ENCODE results near the gene PHKB.
A peak's percentile ranks its signal among the peaks of the same experiment; 100 is the strongest.
"Not testable (repeated sequence)": the region's sequence is repeated elsewhere in the genome, so short reads cannot be mapped to it uniquely, and the experiment has no call there.

The PHKB gene

DNA sequence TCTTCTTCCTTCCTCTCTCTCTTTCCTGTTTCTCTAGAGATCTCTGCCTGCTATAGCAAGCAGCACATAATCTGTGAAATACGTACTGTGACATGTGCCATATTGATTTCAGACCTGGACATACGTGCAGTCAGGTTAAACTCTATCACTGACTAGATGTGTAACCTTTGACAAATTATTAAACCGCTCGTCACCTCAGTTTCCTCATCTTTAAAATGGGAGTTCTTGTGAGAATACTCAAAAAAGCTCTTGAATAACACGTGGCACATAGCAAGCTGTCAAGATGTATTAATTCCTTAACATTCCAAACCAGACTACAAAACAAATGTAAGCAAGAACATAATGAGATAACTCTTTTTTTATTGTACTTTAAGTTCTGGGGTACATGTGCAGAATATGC, 170.0 kb downstream of the PHKB start:
- DNase-seq = no peak

DNA sequence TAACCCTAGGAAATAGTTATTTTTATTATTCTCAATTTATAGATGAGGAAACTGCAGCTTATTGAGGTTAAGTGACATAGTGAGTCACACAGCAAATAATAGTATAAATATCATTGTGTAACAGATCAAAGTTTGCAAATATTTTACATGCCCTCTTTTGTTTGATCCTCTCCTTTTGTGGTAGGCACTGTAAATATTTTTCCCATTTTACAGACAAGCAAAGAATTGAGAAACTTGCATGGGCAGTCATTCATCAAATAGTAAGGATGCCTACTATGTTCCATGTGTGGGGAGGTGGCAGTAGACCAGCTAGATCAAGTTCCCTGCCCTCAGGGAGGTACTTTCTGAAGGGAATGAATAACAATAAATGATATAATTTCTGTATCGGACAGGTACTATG, 173.0 kb downstream of the PHKB start:
- no peak for DNase-seq

DNA sequence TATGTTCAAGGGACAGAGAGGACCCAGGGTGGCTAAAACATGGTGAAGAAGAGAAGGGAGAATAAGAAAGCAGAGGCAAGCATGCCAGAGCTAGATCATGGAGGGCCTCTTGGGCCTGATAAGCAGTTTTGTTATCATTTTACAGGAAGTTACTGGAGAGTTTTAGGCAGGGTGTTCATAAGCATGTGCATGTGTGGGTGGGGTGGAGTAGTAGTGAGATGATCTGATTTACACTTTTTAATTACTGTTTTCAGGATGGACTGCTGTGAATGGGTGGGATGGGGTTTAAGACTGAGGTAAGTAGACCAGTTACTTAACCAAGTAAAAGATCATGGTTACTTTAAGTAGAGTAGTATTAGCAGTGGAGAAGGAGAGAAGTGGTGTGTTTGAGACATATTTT, 173.6 kb downstream of the PHKB start:
- peak; percentile 20 for DNase-seq

DNA sequence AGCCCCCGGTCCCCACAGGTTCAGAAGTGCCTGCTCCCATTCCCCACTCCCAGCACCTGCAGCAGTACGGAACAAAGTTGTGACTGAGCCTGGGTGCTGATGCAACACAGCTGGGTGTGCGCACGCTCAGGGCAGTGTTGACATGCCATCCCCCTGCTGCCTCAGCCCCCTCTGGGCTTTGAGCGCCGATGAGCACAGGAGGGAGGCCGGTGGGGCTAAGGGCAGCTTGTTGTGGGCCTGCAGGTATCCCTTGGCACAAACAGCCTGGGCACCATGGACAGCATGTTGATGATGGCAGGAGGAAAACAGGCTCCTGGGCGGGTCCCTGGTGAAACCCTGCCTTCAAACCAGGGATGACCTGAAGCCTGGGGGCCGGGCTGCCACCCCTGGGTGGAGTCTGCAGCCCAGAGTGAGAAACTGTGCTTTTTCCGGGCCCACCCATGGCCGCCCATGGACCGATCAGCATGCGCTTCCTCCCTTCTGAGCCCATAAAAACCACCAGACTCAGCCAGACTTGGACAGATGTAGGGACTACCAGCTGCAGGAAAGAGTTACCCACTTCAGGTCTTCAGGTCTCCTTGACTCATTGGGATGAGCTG, 175.5 kb downstream of the PHKB start:
- DNase-seq = no peak

DNA sequence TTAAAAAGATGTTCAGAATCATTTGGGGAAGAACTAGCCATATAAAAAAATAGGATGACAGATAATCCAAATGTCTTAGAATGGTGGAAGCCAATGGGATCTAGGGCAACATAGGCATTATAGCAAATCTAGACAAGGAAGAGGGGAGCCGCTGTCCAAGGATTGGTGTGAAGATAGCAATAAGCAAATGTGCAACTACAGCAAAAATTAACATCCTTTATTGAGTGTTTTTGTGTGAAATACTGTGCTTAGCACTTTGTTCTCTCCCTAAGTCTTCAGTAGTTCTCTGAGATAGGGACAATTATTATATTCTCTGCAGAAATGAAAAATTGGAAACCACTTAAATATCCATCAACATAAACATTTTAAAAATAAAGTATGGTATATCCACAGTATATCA, 177.0 kb downstream of the PHKB start:
- DNase-seq = no peak

DNA sequence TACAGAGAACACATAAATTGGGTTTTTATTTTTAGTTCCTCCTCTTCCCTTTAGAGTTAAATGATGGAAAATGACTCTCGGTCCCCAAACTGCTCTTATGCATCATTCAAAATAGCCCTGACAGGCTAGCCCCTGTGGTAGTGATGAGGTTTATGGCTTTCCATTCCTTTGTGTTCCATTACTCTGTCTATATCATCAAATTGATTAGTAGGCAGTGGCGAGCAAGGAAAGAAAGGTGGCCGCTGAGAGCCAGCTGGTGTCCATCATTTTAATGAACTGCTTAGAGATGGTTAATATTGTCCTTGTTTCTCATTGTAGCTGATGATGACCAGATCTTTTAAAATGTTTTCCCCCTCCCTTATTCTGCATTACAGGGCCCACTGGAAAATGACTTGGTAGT, 179.5 kb downstream of the PHKB start:
- no peak for DNase-seq

DNA sequence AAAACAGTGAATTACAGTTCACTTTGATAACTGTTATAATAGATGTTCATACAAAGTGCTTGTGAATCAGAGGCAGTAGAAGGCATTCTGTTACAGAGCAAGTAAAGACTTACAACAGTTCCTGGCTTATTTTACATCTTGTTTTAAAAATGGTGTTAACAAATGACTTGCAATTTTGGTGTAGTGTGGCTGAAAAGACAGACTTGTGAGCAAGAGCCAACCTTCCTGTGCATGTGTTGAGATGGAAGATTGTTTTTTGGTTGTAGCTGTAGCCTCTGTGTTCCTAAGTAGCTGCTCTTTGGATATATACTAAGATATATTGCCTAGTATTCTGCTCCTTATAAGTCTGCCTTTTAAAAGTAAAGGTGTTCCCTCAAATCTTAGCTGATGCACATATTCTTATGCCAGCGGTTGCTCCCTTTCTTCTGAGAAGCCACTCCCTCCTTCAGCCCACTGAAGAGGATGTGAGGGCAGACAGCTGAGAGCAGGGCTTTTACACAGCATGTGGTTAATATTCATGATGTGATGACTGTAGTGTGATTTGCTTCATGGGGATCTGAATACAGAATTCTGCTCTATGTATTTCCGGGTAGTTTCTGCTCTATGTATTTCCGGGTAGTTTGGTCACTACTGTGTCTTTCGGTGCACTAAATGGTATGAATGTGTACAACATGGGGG, 182.3 kb downstream of the PHKB start:
- peak; percentile 63 for DNase-seq

DNA sequence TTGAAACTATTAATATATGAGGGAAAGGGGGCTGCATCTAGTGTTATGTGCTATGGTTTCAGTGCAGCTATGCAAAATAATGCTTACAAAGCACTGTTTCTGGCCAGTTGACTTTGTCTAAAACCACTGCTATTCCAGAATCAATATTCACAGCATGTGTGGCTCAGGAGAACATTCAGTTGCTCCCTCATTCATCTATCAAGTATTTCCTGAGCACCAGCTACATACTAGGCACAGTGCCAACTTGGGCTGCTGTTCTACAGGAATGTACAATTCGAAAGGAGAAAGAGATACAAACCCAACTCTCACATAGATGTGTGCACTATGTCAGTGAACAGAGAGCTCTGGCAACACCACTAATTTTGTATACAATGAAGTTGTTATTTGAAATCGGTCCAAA, 183.0 kb downstream of the PHKB start:
- peak; percentile 21 for DNase-seq

DNA sequence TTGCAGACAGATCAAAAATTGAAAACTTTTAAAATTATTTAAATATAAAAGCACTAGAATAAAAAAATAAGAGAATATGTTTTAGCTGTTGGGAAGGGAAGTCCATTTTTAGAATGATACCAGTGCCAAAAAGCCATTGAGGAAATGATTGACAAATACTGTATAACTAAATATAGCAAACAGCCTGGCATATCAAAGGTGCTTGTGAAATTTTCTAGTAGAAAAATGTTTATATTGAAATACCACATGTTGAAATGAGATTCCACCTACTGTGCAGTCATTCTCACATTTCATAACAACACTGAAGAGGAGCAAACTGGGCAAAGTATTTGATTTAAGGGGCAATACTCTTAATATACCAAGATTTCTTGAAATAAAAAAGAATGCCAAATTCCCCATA, 183.5 kb downstream of the PHKB start:
- DNase-seq = peak; percentile 35

DNA sequence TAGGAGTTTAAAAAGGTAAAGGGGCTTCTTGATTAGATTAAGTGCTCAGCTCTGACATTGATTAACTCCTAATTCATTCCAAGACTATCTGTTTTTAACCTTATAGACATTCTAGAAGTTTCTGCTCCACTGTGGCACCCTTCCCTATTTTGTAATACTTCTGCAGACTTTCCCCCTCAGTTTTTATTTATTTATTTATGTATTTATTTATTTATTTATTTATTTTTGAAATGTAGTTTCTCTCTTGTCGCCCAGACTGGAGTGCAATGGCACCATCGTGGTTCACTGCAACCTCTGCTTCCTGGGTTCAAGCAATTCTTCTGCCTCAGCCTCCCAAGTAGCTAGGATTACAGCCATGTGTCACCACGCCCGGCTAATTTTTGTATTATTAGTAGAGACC, 185.8 kb downstream of the PHKB start:
- no peak for DNase-seq

DNA sequence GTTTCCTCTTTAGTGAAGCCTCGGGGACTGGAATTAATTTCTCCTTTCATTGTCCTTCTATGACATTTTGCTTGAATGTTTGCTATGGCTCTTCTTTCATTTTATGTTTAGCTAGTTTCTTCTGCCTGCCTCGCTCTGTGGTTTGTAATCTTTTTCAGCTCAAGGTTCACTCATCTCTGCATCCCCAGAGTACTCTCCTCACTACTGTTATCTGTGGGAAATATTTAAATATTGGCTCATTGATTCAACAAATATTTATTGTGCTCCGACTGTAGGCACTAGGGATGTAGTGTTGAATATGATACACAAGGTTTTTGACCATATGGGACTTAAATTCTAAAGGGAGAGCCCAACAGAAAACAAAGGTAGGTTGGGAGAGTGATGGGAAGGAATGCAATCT, 195.9 kb downstream of the PHKB start:
- DNase-seq = no peak

DNA sequence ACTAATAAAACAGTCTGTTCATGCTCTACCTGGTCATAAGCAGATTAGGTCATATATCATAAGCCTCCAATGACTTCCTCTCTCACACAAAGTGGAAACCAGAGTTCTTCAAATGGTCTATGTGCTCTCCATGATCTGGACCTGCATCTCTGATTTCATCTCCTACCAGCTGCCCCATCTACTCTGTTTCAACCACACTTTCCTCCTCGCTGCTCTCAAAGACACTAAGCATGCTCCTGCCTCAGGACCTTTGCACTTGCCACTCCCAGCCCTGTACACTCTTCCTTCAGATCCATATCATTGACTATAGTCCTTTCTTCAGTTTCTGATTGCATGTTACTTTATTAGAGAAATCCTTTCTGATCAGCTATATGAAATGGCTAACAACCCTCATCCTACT, 196.8 kb downstream of the PHKB start:
- DNase-seq = no peak

DNA sequence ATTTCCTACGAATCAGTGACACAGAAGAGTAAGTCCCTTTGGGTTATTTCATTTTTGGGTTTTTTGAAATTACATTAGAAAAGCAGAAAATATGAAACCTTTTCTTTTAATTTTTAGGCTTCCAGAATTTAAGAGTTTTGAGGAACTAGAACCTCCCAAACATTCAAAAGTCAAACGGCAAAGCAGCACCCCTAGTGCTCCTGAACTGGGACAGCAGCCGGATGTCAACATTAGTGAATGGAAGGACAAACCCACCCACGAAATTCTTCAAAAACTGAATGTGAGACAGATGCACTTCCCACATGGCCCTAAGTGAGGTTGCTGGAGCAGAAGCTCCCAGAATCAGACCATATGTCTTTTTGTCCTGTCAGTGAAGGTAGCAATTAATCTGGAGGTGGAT, 199.4 kb downstream of the PHKB start:
- DNase-seq = peak; percentile 12

DNA sequence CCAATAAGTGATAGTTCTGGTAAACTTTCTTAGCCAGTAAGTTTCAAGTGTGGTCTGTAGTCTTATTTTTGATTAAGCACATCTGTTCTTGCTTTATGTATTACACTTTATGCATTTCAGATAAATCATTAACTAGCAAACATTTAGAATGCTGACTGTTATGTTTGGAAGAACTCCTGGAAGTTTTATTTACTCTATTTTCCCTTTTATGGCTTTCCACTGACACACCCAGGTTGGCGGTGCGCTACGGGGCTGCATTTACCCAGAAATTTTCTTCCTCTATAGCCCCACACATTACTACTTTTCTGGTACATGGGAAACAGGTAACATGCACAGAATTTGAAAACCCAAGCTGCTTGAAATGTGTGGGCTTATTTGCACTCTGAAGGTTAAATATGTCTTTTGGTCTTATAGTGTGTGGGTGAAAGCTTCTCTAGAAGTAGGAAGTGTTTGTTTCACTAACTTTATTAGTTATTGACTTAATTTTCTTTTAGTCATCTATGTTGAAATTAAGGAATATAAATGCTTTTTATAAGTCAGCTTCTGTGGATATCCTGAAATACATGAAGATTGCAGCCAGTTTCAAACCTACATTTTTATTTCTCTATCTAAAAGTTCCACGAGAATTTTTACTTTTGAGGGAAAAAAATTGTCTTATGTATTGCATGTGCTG, 203.7 kb downstream of the PHKB start:
- DNase-seq = no peak

DNA sequence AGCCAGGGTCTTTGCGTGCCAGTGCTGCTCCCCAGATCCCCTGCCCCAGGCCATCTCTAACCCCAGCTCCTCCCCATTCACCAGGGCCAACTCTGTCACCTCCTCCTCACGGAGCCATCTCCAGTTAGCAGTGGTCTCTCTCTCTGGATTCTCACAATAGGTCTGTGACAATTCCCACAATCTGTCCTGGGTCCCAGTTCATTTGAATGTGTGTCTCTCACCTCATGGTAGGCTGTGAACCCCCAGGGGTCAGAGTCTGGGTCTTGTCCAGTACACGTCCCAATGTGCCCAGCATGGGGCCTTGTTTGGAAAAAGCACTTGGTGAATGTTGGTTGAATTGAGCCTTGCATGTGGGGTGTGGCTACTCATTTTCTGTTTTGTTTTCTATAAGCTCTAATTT, 205.3 kb downstream of the PHKB start:
- DNase-seq = no peak

DNA sequence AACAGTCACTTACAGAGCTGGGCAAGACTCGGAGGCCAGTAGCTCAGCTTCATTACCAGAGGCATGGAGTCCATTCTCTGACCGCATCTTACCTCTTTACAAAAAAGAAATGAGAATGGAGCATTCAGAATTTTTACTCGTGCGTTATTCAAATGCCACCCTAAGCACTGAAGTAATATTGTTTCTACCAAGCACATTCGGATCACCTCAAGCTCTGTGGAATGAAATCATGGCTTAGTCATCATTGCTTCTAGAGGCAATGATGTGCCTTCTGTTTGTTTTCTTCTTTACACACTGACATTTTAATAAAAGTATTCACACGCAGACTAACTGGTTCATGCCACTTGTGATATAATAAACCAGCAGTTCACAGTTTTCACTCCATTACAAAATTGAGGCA, 206.8 kb downstream of the PHKB start:
- DNase-seq = no peak

DNA sequence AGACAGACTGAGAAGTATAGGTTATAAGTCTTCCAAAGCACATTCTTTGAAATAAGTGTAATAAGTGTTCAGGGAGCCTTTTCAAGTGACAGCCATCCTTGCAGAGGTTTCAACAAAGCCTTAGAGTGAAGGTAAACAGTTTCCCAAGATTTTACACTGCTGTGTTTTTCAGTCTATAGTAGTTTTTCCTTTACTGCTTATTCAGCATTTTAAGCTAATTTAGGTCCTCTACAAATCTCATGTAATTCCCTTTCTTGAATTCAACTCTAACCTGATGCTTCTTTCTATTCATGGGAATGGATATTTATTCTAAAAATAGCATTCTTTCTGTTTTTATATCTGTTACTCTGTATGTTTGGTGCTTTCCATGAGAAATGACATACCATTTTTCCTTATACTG, 211.3 kb downstream of the PHKB start:
- DNase-seq = no peak

DNA sequence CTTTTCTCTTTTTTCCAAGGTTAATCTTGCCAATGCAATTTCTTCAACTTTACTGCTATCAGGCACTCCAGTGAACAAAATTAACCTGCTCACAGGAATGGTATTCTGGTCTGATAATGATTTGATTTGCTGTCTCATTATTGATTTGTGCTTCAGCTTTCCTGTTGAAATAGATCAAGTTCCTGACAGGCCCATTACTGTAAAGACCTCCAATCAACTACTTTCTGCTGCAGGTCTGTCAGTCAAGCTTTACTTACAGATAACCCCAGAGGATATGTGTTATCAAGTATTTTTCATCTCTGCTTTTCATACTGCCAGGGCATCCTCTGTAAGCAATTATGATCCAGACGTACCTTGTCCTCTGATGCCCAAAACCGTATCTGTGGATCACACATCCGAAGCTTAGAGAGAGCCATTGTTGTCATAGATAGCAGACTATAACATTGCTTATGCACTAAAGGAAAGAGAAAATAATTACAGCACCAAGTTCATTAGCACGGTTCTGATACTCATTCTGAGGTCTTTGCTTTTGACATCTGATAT, 215.6 kb downstream of the PHKB start:
- DNase-seq = no peak

DNA sequence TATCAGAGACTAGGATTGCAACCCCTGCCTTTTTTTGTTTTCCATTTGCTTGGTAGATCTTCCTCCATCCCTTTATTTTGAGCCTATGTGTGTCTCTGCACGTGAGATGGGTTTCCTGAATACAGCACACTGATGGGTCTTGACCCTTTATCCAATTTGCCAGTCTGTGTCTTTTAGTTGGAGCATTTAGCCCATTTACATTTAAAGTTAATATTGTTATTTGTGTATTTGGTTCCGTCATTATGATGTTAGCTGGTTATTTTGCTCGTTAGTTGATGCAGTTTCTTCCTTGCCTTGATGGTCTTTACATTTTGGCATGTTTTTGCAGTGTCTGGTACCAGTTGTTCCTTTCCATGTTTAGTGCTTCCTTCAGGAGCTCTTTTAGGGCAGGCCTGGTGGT, 220.4 kb downstream of the PHKB start:
- DNase-seq = not testable (repeated sequence)

DNA sequence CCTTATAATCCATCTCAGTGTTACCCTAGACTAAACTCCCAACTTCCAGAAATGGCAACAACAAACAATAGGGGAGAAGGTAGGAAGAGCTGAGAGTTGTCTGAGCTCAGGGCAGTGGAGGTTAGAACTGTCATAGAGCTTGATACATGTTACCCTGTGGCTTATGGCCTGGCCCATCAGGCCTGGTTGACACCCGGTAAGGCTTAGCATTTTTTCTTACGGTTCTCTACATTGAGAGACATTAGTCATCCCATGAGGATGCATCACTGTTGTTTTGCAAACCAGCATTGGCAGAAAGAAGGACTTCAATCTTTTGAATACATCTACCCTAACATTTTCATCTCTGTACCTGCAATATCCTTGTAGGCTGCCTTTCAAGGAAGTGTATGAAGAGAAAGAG, 226.6 kb downstream of the PHKB start:
- no peak for DNase-seq

DNA sequence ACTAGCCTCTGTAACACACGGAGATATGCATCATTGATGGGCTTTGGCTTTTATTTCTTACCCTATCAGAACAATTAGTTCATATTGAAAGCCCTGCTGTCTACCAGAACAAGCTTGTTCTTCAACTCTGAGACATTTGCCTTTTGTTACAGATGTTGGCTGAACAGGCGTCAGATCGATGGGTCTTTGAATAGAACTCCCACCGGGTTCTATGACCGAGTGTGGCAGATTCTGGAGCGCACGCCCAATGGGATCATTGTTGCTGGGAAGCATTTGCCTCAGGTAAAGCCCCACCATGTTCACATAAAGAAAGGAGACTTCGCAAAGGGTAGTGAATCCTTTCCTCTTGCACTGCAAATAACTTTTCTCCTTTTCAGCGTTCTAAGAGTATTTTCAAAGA, 232.1 kb downstream of the PHKB start:
- DNase-seq = no peak

DNA sequence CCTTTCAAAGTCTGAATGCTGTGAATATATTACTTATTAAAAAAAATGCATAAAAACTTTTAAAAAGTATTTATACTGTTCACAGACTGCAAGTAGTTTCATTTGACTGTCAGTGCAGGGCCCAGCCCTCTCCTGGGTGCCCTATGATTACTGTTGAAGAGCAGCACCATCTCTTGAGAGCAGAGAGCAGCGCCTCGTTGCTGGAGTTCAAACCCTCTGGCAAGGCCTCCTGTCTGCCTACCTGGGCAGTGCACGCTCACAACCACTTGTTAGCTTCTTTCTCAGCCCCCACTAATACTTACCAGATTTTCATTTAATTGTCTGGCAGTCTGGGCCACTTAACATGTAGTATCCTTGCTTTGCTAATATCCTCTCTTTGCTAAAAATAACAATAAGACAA, 233.4 kb downstream of the PHKB start:
- DNase-seq = peak; percentile 10

DNA sequence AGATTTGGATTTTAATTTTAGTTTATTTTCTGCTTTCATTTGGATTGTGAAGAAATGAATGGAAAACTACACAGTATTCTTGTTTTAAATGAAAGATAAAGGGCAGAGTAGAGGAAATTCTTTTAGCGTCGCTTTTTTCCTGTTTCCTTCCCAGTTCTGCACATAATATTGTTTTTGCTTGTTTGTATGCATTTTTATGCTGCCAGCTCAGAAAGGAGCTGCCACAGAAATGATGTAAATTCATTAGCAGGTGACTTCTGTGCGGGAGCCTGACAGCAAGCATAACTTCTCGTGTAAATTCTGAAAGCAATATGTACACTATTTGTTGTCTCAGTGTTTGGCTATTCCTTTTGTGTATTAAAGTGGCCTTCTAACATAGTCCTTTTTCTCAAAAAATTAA, 234.6 kb downstream of the PHKB start:
- DNase-seq = no peak

DNA sequence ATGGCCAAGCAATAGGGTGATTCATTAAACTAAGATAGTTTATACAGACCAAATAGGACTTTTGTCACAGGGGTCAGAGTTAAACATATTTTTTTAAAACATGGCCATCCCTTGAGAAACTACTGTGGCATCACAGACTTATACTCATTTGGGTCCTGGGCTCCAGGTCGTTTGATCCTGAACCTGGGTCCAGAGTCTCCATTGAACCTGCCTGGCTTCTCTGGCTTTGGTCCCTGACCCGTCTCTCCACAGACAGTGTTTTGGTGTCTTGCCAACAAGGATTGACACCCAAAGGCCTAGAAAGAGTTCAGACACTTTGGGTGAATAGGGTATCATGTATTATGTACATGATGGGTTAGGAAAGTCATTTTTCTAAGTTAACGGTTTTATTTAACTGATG, 236.7 kb downstream of the PHKB start:
- DNase-seq = no peak
